ENCODE data around the gene ARSJ. TPM values are rescaled to one million over a fixed set of nuclear protein-coding genes. Genes with fewer than 3 reads are reported as not detected.

The ARSJ gene
- total RNA-seq, 1 donor from 2014 or later: 4.9 TPM

GRCh38 chr4:113871080-113871479, 108.4 kb downstream of the ARSJ start:
- DNase-seq (ENCODE audit: extremely low spot score, unreplicated experiment): no peak
- Mint-ChIP-seq H3K9me3 (no peaks in the 10 kb centered on the region), H3K27ac (no peak overlapping the region), H3K4me1 (ENCODE audit: unreplicated experiment) (no peaks in the 10 kb centered on the region), H3K36me3 (no peaks in the 10 kb centered on the region), H3K27me3 (no peaks in the 10 kb centered on the region), H3K4me3 (no peak overlapping the region)
- no peak for TF ChIP-seq CTCF (conservative IDR thresholded peaks at IDR 0.05)

GRCh38 chr4:113869743-113870375, 109.6 kb downstream of the ARSJ start:
- Mint-ChIP-seq H3K4me1 (ENCODE audit: unreplicated experiment) (no peaks in the 10 kb centered on the region), H3K27ac (no peak overlapping the region), H3K9me3 (no peaks in the 10 kb centered on the region), H3K4me3 (no peak overlapping the region), H3K27me3 (no peaks in the 10 kb centered on the region), H3K36me3 (no peaks in the 10 kb centered on the region)
- TF ChIP-seq CTCF (conservative IDR thresholded peaks at IDR 0.05): no peak
- DNase-seq (ENCODE audit: extremely low spot score, unreplicated experiment): no peak

- no peak for DNase-seq (ENCODE audit: extremely low spot score, unreplicated experiment)
- Mint-ChIP-seq H3K4me1 (ENCODE audit: unreplicated experiment) (no peaks in the 10 kb centered on the region), H3K36me3 (no peaks in the 10 kb centered on the region), H3K9me3 (no peaks in the 10 kb centered on the region), H3K27me3 (no peaks in the 10 kb centered on the region), H3K4me3 (no peak overlapping the region), H3K27ac (no peak overlapping the region)
- TF ChIP-seq CTCF (conservative IDR thresholded peaks at IDR 0.05): no peak
Observed at GRCh38 chr4:113866611-113867010, 112.8 kb downstream of the ARSJ start.

GRCh38 chr4:113858924-113859323, 120.5 kb downstream of the ARSJ start:
- Mint-ChIP-seq H3K27ac (no peak overlapping the region), H3K27me3 (no peaks in the 10 kb centered on the region), H3K36me3 (no peaks in the 10 kb centered on the region), H3K9me3 (no peaks in the 10 kb centered on the region), H3K4me1 (ENCODE audit: unreplicated experiment) (no peaks in the 10 kb centered on the region), H3K4me3 (no peak overlapping the region)
- DNase-seq (ENCODE audit: extremely low spot score, unreplicated experiment): no peak
- TF ChIP-seq CTCF (conservative IDR thresholded peaks at IDR 0.05): no peak

- no peaks in the 10 kb centered on the region for H3K4me1 Mint-ChIP-seq (ENCODE audit: unreplicated experiment)
- no peak overlapping the region for H3K4me3 Mint-ChIP-seq
- no peak for DNase-seq (ENCODE audit: extremely low spot score, unreplicated experiment)
- H3K36me3 Mint-ChIP-seq: no peaks in the 10 kb centered on the region
- TF ChIP-seq CTCF (conservative IDR thresholded peaks at IDR 0.05): no peak
- H3K27me3 Mint-ChIP-seq: no peaks in the 10 kb centered on the region
- H3K27ac Mint-ChIP-seq: no peak overlapping the region
- no peaks in the 10 kb centered on the region for H3K9me3 Mint-ChIP-seq
Observed at GRCh38 chr4:113851816-113852215, 127.6 kb downstream of the ARSJ start.

Other genes with a start within 250 kb of the ARSJ start
- 57.6 and 62.0 TPM in 2 replicates for gene CAMK2D, start 217.9 kb downstream of the ARSJ start, total RNA-seq (ENCODE audit: low replicate concordance)